Loucy (cell line): Measurements from ENCODE around the gene HERC3.
A peak's percentile ranks its signal among the peaks of the same experiment; 100 is the strongest.

ENCODE experiments used
- H2AFZ ChIP-seq: fragments of 200-600 bp; sonication (generic); 2 replicates; pipeline ENCODE4 v1.6.0; 2016; ENCODE audit warnings: antibody characterized with exemption, mild to moderate bottlenecking, low read length, moderate library complexity
- H3F3A ChIP-seq: fragments of 200-600 bp; 2 replicates; pipeline ENCODE4 v1.6.0; 2016; ENCODE audit warnings: antibody characterized with exemption, low read depth, mild to moderate bottlenecking
- H3K27me3 ChIP-seq: fragments of 200-600 bp; sonication (generic); 2 replicates; pipeline ENCODE4 v1.6.1; 2014; ENCODE audit warnings: low read length, mild to moderate bottlenecking; ENCODE audit not compliant: insufficient read depth, poor library complexity, severe bottlenecking
- H3K36me3 ChIP-seq: fragments of 200-600 bp; sonication (generic); 2 replicates; pipeline ENCODE4 v1.6.1; 2016; ENCODE audit warnings: low read length; ENCODE audit not compliant: insufficient read depth
- H3K4me1 ChIP-seq: fragments of 200-600 bp; sonication (generic); 2 replicates; pipeline ENCODE4 v1.5.1; 2014; ENCODE audit warnings: low read length, mild to moderate bottlenecking; ENCODE audit not compliant: insufficient read depth, poor library complexity, severe bottlenecking
- H3K4me2 ChIP-seq: fragments of 200-600 bp; sonication (generic); 2 replicates; pipeline ENCODE4 v1.6.0; 2014; ENCODE audit warnings: antibody characterized with exemption, low read length, low read depth, mild to moderate bottlenecking; ENCODE audit not compliant: poor library complexity, severe bottlenecking
- H3K4me3 ChIP-seq: fragments of 200-600 bp; sonication (generic); 2 replicates; pipeline ENCODE4 v1.5.1; 2014; ENCODE audit warnings: low read length, mild to moderate bottlenecking, mixed read lengths; ENCODE audit not compliant: poor library complexity, severe bottlenecking
- H3K79me2 ChIP-seq: fragments of 200-600 bp; sonication (generic); 2 replicates; pipeline ENCODE4 v1.6.1; 2014; ENCODE audit warnings: low read length; ENCODE audit not compliant: insufficient read depth
- H3K9ac ChIP-seq: fragments of 200-600 bp; sonication (generic); 2 replicates; pipeline ENCODE4 v1.6.0; 2014; ENCODE audit warnings: mild to moderate bottlenecking, low read depth, low read length, moderate library complexity; ENCODE audit not compliant: poor library complexity, severe bottlenecking
- H3K9me2 ChIP-seq: fragments of 200-600 bp; sonication (generic); replicated peaks from 2 replicates; pipeline ENCODE4 v1.6.1; 2016; ENCODE audit warnings: low read depth, low read length, mixed read lengths
- H3K9me3 ChIP-seq: fragments of 200-600 bp; sonication (generic); 2 replicates; pipeline ENCODE4 v1.6.1; 2014; ENCODE audit warnings: mild to moderate bottlenecking, antibody characterized with exemption, low read length, low read depth; ENCODE audit not compliant: insufficient read depth
- H4K20me1 ChIP-seq: fragments of 200-600 bp; sonication (generic); 2 replicates; pipeline ENCODE4 v1.6.0; 2014; ENCODE audit warnings: antibody characterized with exemption, low read length, mild to moderate bottlenecking; ENCODE audit not compliant: insufficient read depth, poor library complexity, severe bottlenecking
- CTCF ChIP-seq: fragments of 200-600 bp; sonication (generic); conservative IDR thresholded peaks from 2 replicates; pipeline ENCODE4 v1.5.1; 2014; ENCODE audit warnings: mild to moderate bottlenecking, antibody characterized with exemption, low read length
- EZH2phosphoT487 ChIP-seq: fragments of 200-600 bp; IDR thresholded peaks from 2 replicates; pipeline ENCODE4 v1.6.1; 2018; ENCODE audit warnings: antibody characterized with exemption, mild to moderate bottlenecking, moderate library complexity, borderline replicate concordance

HERC3 gene

GRCh38 chr4:88697141-88697540 is 104.9 kb downstream of the HERC3 start:
- Histone ChIP-seq H3K4me3 (peak overlapping the region; percentile 77), H2AFZ (peak overlapping the region; percentile 79), H3K9ac (peak overlapping the region; percentile 69), H4K20me1 (no peaks in the 10 kb centered on the region), H3K36me3 (no peaks in the 10 kb centered on the region), H3K9me3 (no peaks in the 10 kb centered on the region), H3K27me3 (no peaks in the 10 kb centered on the region), H3K9me2 (no peaks in the 10 kb centered on the region), H3K4me1 (no peaks in the 10 kb centered on the region), H3K4me2 (peak overlapping the region; percentile 39), H3F3A (no peaks in the 10 kb centered on the region), H3K79me2 (no peaks in the 10 kb centered on the region)
- TF ChIP-seq EZH2phosphoT487 = no peak
- TF ChIP-seq CTCF = no peak

- Histone ChIP-seq H3K4me2 (peak within 1 kb of the TSS; percentile 39), H3K9me3 (no peaks in the 10 kb centered on the region), H3K27me3 (no peaks in the 10 kb centered on the region), H4K20me1 (no peaks in the 10 kb centered on the region), H3K9ac (peak within 1 kb of the TSS; percentile 69), H3K9me2 (no peaks in the 10 kb centered on the region), H3K79me2 (no peaks in the 10 kb centered on the region), H3F3A (no peaks in the 10 kb centered on the region), H3K4me3 (peak within 1 kb of the TSS; percentile 77), H3K4me1 (no peaks in the 10 kb centered on the region), H3K36me3 (no peaks in the 10 kb centered on the region), H2AFZ (peak within 1 kb of the TSS; percentile 79)
- TF ChIP-seq CTCF (no peak), EZH2phosphoT487 (no peak)
Measured at GRCh38 chr4:88697588-88698329, 105.5 kb downstream of the HERC3 start, which contains the start of gene NAP1L5. Gene NAP1L5, minus strand, starts transcription at chr4:88697829. Its CDS starts 75 bp downstream, at chr4:88697754.

- H3F3A ChIP-seq = no peaks in the 10 kb centered on the region
- no peak for TF ChIP-seq EZH2phosphoT487
- TF ChIP-seq CTCF = no peak
- no peaks in the 10 kb centered on the region for H4K20me1 ChIP-seq
- no peaks in the 10 kb centered on the region for H3K9me2 ChIP-seq
- H3K27me3 ChIP-seq = no peaks in the 10 kb centered on the region
- H2AFZ ChIP-seq = no peak overlapping the region
- no peaks in the 10 kb centered on the region for H3K79me2 ChIP-seq
- no peaks in the 10 kb centered on the region for H3K4me1 ChIP-seq
- no peak overlapping the region for H3K9ac ChIP-seq
- no peaks in the 10 kb centered on the region for H3K36me3 ChIP-seq
- no peak overlapping the region for H3K4me3 ChIP-seq
- H3K9me3 ChIP-seq = no peaks in the 10 kb centered on the region
- no peak overlapping the region for H3K4me2 ChIP-seq
Measured at GRCh38 chr4:88698519-88698918, 106.2 kb downstream of the HERC3 start.
